ENCODE results near the gene MLH1. TPM values are rescaled to one million over a fixed set of nuclear protein-coding genes. Genes with fewer than 3 reads are reported as not detected.

Gene MLH1
- polyA plus RNA-seq, 1 of the 3 experiments (the other 2 are of a cell fraction): 24.0 TPM

- WGBS (ENCODE audit: low lambda C conversion rate): 88% methylated on average over 3 of the region's 3 CpGs
Observed at GRCh38 chr3:37071921-37072320, 78.6 kb downstream of the MLH1 start.

DNA sequence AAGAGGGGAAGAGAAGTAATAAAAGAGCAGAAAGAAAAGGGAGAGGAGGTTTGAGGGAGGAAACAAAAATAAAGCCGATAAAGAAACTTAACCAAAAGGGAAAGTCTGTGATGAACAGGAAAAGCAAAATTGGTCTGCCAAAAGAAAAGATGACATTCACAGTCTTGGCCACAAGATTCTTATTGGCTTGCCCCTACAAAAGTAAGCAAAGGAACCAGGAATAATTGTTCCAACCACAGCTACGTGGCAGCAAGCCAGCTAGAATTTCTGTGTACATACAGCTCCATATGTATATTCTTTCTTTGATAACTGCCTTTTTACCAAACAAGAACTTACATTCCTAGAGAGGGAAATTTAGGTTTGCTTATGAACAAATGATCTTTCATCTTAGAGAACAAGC is 79.6 kb downstream of the MLH1 start:
- Histone ChIP-seq H3K9me2 (no peaks in the 10 kb centered on the region; the same call in 1 of the 2 replicates), H3K4me2 (peak overlapping the region; percentile 60; the same call in 1 of the 2 replicates), H2AFZ (ENCODE audit: low read depth) (no peak overlapping the region), H3F3A (replicated peaks; ENCODE audit: insufficient read depth) (peaks cover 35% of the 10 kb centered on the region), H3K27ac (ENCODE audit: low read depth in 2 of 2, low read length in 1 of 2) (peak overlapping the region; percentile 77; a peak in 3 of 4 replicates), H3K4me1 (ENCODE audit: control insufficient read depth in 1 of 2, insufficient read depth in 2 of 2, low read depth in 1 of 2, low read length in 1 of 2) (peaks cover 0 to 27% of the 10 kb centered on the region in 2 experiments; a peak in 3 of 4 replicates), H3K9ac (peak overlapping the region; percentile 22; the same call in 1 of the 2 replicates), H3K79me2 (ENCODE audit: insufficient read depth) (peaks cover 14% of the 10 kb centered on the region), H3K4me3 (ENCODE audit: low read depth in 2 of 2, low read length in 1 of 2) (peak overlapping the region in 1 of 2 experiments; percentile 36; a peak in 1 of 4 replicates), H3K27me3 (ENCODE audit: insufficient read depth) (no peaks in the 10 kb centered on the region), H3K36me3 (replicated peaks in 1 of 2; ENCODE audit: control insufficient read depth in 1 of 2, insufficient read depth in 2 of 2, low read length in 1 of 2) (peaks cover 20 to 40% of the 10 kb centered on the region in 2 experiments), H4K20me1 (ENCODE audit: insufficient read depth) (no peaks in the 10 kb centered on the region), H3K9me3 (no peaks in the 10 kb centered on the region)
- POLR2A ChIA-PET: no interaction called here
- WGBS (ENCODE audit: low lambda C conversion rate): 46% methylated on average over 2 of the region's 2 CpGs
- CTCF ChIA-PET: no interaction called here
- no peak for DNase-seq
- TF ChIP-seq TCF12 (IDR thresholded peaks at IDR 0.05) (peak; percentile 33), FOXM1 (IDR thresholded peaks at IDR 0.05; ENCODE audit: low read depth) (no peak), ZBTB33 (IDR thresholded peaks at IDR 0.05; ENCODE audit: borderline replicate concordance, low read depth) (no peak), TAF1 (IDR thresholded peaks at IDR 0.05; ENCODE audit: borderline replicate concordance, low read depth, low read length) (no peak), RFX5 (IDR thresholded peaks at IDR 0.05; ENCODE audit: low read length) (no peak), MEF2A (IDR thresholded peaks at IDR 0.05; ENCODE audit: borderline replicate concordance, low read depth) (no peak), YY1 (IDR thresholded peaks at IDR 0.05; ENCODE audit: low read depth) (no peak), CTCF (IDR thresholded peaks at IDR 0.05) (no peak), GATA2 (CRISPR knock-in tag; IDR thresholded peaks at IDR 0.05) (no peak), FOXJ3 (CRISPR knock-in tag; IDR thresholded peaks at IDR 0.05) (no peak), FOSL2 (IDR thresholded peaks at IDR 0.05; ENCODE audit: borderline replicate concordance, low read depth) (no peak), JUND (IDR thresholded peaks at IDR 0.05) (no peak), EZH2phosphoT487 (IDR thresholded peaks at IDR 0.05; ENCODE audit: borderline replicate concordance, low read depth) (no peak), GABPA (IDR thresholded peaks at IDR 0.05; ENCODE audit: low read depth) (no peak), SMC3 (IDR thresholded peaks at IDR 0.05; ENCODE audit: low read depth, low read length) (no peak)
- TF ChIP-seq, protein P1, sequence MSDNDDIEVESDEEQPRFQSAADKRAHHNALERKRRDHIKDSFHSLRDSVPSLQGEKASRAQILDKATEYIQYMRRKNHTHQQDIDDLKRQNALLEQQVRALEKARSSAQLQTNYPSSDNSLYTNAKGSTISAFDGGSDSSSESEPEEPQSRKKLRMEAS (IDR thresholded peaks at IDR 0.05; ENCODE audit: low read depth): no peak

More at GRCh38 chr3:37071921-37072320, 78.6 kb downstream of the MLH1 start:
- no peaks in the 10 kb centered on the region for H3K9me3 ChIP-seq
- H3K79me2 ChIP-seq (ENCODE audit: insufficient read depth): peaks cover 12% of the 10 kb centered on the region
- no peak for DNase-seq
- peak overlapping the region in 1 of 2 experiments; percentile 77; a peak in 2 of 4 replicates for H3K27ac ChIP-seq (ENCODE audit: low read depth in 2 of 2, low read length in 1 of 2)
- ChIA-PET CTCF (no interaction called here), POLR2A (no interaction called here)
- H3K4me3 ChIP-seq (ENCODE audit: low read depth in 2 of 2, low read length in 1 of 2): no peak overlapping the region
- H2AFZ ChIP-seq (ENCODE audit: low read depth): no peak overlapping the region
- H4K20me1 ChIP-seq (ENCODE audit: insufficient read depth): no peaks in the 10 kb centered on the region
- H3K9ac ChIP-seq: no peak overlapping the region
- peaks cover 0 to 27% of the 10 kb centered on the region in 2 experiments; a peak in 3 of 4 replicates for H3K4me1 ChIP-seq (ENCODE audit: control insufficient read depth in 1 of 2, insufficient read depth in 2 of 2, low read depth in 1 of 2, low read length in 1 of 2)
- H3K36me3 ChIP-seq (replicated peaks in 1 of 2; ENCODE audit: control insufficient read depth in 1 of 2, insufficient read depth in 2 of 2, low read length in 1 of 2): peaks cover 14 to 37% of the 10 kb centered on the region in 2 experiments
- no peaks in the 10 kb centered on the region for H3K27me3 ChIP-seq (ENCODE audit: insufficient read depth)
- no peaks in the 10 kb centered on the region; the same call in 1 of the 2 replicates for H3K9me2 ChIP-seq
- TF ChIP-seq RCOR1 (IDR thresholded peaks at IDR 0.05; ENCODE audit: low read length) (no peak), RAD21 (IDR thresholded peaks at IDR 0.05; ENCODE audit: low read length) (no peak), SIN3A (IDR thresholded peaks at IDR 0.05; ENCODE audit: borderline replicate concordance, low read depth, low read length) (no peak), JUND (IDR thresholded peaks at IDR 0.05) (no peak), SMC3 (IDR thresholded peaks at IDR 0.05; ENCODE audit: low read depth, low read length) (no peak), PBX3 (IDR thresholded peaks at IDR 0.05) (no peak), MXI1 (IDR thresholded peaks at IDR 0.05; ENCODE audit: low read depth, low read length) (no peak), POLR2AphosphoS5 (IDR thresholded peaks at IDR 0.05; ENCODE audit: low read depth, low read length) (no peak), RFX5 (IDR thresholded peaks at IDR 0.05; ENCODE audit: low read length) (no peak), TEAD4 (IDR thresholded peaks at IDR 0.05; ENCODE audit: borderline replicate concordance, insufficient read depth) (no peak)
- TF ChIP-seq, protein P2, sequence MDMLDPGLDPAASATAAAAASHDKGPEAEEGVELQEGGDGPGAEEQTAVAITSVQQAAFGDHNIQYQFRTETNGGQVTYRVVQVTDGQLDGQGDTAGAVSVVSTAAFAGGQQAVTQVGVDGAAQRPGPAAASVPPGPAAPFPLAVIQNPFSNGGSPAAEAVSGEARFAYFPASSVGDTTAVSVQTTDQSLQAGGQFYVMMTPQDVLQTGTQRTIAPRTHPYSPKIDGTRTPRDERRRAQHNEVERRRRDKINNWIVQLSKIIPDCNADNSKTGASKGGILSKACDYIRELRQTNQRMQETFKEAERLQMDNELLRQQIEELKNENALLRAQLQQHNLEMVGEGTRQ (IDR thresholded peaks at IDR 0.05; ENCODE audit: borderline replicate concordance, low read depth, low read length): no peak
- no peak overlapping the region for H3K4me2 ChIP-seq
- H3F3A ChIP-seq (replicated peaks; ENCODE audit: insufficient read depth): peaks cover 35% of the 10 kb centered on the region
